ENCODE results near the gene MBNL2. TPM values are rescaled to one million over a fixed set of nuclear protein-coding genes. Genes with fewer than 3 reads are reported as not detected.

Gene MBNL2
- total RNA-seq, 1 experiment from 2014 or later, result 0.17 TPM

- Histone ChIP-seq H4K8ac (replicated peaks; ENCODE audit: insufficient read length, low read depth, low read length) (no peak overlapping the region), H3K27ac (ENCODE audit: insufficient read length, low read depth, low read length) (no peak overlapping the region), H2BK15ac (ENCODE audit: low read depth, low read length) (no peak overlapping the region), H2BK20ac (ENCODE audit: low read depth, low read length, poor library complexity, severe bottlenecking) (no peak overlapping the region), H3T11ph (ENCODE audit: low read length) (no peak overlapping the region), H4K91ac (ENCODE audit: insufficient read length, low read depth, low read length) (no peak overlapping the region), H3K79me1 (ENCODE audit: insufficient read depth, low read depth, low read length, poor library complexity, severe bottlenecking) (no peaks in the 10 kb centered on the region), H3K9ac (ENCODE audit: extremely low read depth, insufficient read length, low read length) (no peak overlapping the region), H2AFZ (ENCODE audit: low read length) (no peak overlapping the region), H3K23me2 (ENCODE audit: insufficient read length, low read depth, low read length, poor library complexity, severe bottlenecking) (no peaks in the 10 kb centered on the region), H3K4me1 (ENCODE audit: insufficient read depth, low read length) (peaks cover 5% of the 10 kb centered on the region; the same call in 1 of the 2 replicates), H3K9me3 (ENCODE audit: control insufficient read depth, low read depth, low read length) (no peaks in the 10 kb centered on the region), H4K20me1 (ENCODE audit: control insufficient read depth, insufficient read depth, insufficient read length) (no peaks in the 10 kb centered on the region), H3K56ac (ENCODE audit: insufficient read length, low read depth, low read length) (no peak overlapping the region), H2BK5ac (ENCODE audit: insufficient read length, low read length) (no peak overlapping the region), H3K4ac (ENCODE audit: low read depth, low read length) (no peak overlapping the region), H3K23ac (ENCODE audit: insufficient read length, low read depth, low read length) (no peak overlapping the region), H2BK12ac (ENCODE audit: insufficient read length, low read depth, low read length) (no peak overlapping the region), H3K4me2 (ENCODE audit: insufficient read depth, insufficient read length, low read length) (no peak overlapping the region), H2AK5ac (ENCODE audit: insufficient read length, low read length) (no peak overlapping the region), H3K27me3 (ENCODE audit: insufficient read depth, low read length) (no peaks in the 10 kb centered on the region), H3K14ac (ENCODE audit: insufficient read depth, low read length) (no peak overlapping the region), H2BK120ac (ENCODE audit: low read depth, low read length, poor library complexity, severe bottlenecking) (no peak overlapping the region), H4K5ac (ENCODE audit: insufficient read length, low read depth, low read length) (no peak overlapping the region), H3K18ac (ENCODE audit: insufficient read length, low read depth, low read length) (no peak overlapping the region), H3K79me2 (ENCODE audit: insufficient read depth, low read length) (no peaks in the 10 kb centered on the region)
- no CpG with 5 or more reads among the region's 4 CpGs for WGBS (ENCODE audit: extremely low coverage, insufficient read length, low lambda C conversion rate)
- Mint-ChIP-seq H3K36me3 (ENCODE audit: insufficient read depth in 1 of 3, low read depth in 3 of 3) (no peaks in the 10 kb centered on the region), H3K27me3 (ENCODE audit: low read depth) (no peaks in the 10 kb centered on the region), H3K4me3 (no peak overlapping the region), H3K27ac (peak overlapping the region in 1 of 3 experiments; percentile 66; a peak in 1 of 7 replicates), H3K4me1 (peaks cover 19 to 29% of the 10 kb centered on the region in 2 experiments), H3K9me3 (no peaks in the 10 kb centered on the region; a peak in 2 of 5 replicates)
- no peak for TF ChIP-seq CTCF (conservative IDR thresholded peaks at IDR 0.05)
- DNase-seq, result no peak
Observed at GRCh38 chr13:97332742-97333141, 110.6 kb downstream of the MBNL2 start.

Measured in H9 (cell line).